ENCODE data around the gene ZNF316.

DNA sequence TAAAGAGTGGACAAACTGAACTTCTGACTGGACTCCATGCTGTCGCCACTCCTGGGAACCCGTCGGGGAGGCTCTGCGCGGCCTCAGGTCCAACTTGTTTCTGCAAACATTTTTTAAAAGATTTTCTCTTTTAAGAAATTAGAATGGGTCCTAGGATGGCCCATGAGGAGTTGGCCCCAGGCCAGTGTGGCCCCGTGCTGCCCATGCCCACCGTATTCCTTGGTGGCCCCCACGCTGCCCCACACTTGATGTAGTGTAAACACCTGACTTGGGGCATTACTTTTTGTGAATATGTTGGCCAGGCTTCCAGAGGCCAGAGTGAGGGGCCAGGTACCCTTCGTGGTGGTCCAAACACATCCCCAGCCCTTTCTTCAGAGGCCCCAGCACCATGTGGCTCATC is 19.3 kb downstream of the ZNF316 start:
- no peak for TF ChIP-seq POLR2AphosphoS5 (IDR thresholded peaks at IDR 0.05; ENCODE audit: low read depth, low read length)
- TF ChIP-seq, protein P1, sequence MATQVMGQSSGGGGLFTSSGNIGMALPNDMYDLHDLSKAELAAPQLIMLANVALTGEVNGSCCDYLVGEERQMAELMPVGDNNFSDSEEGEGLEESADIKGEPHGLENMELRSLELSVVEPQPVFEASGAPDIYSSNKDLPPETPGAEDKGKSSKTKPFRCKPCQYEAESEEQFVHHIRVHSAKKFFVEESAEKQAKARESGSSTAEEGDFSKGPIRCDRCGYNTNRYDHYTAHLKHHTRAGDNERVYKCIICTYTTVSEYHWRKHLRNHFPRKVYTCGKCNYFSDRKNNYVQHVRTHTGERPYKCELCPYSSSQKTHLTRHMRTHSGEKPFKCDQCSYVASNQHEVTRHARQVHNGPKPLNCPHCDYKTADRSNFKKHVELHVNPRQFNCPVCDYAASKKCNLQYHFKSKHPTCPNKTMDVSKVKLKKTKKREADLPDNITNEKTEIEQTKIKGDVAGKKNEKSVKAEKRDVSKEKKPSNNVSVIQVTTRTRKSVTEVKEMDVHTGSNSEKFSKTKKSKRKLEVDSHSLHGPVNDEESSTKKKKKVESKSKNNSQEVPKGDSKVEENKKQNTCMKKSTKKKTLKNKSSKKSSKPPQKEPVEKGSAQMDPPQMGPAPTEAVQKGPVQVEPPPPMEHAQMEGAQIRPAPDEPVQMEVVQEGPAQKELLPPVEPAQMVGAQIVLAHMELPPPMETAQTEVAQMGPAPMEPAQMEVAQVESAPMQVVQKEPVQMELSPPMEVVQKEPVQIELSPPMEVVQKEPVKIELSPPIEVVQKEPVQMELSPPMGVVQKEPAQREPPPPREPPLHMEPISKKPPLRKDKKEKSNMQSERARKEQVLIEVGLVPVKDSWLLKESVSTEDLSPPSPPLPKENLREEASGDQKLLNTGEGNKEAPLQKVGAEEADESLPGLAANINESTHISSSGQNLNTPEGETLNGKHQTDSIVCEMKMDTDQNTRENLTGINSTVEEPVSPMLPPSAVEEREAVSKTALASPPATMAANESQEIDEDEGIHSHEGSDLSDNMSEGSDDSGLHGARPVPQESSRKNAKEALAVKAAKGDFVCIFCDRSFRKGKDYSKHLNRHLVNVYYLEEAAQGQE (IDR thresholded peaks at IDR 0.05; ENCODE audit: insufficient read depth in 1 of 2, low read depth in 2 of 2, low read length in 2 of 2): no peak
